Lower lobe of right lung (tissue), 2 donors: ENCODE measurements around the gene FBXO17. TPM values are rescaled to one million over a fixed set of nuclear protein-coding genes. Genes with fewer than 3 reads are reported as not detected.
"Not testable (repeated sequence)": the region's sequence is repeated elsewhere in the genome, so short reads cannot be mapped to it uniquely, and the experiment has no call there.

Experiments used
- ATAC-seq, 2 donors: fragments of 200-7000 bp; cut with Tn5 transposase; one replicate each; pipeline ENCODE4 v1.9.1; 2020 to 2022; ENCODE audit warnings: mild to moderate bottlenecking in 2 of 2, moderate library complexity in 2 of 2
- DNase-seq: peaks from one replicate; pipeline ENCODE4 v3.0.0-alpha.2; 2020
- H3K27ac ChIP-seq: fragments of 200-600 bp; one replicate; pipeline ENCODE4 v1.8.0; 2022
- H3K27me3 ChIP-seq: fragments of 200-600 bp; one replicate; pipeline ENCODE4 v1.8.0; 2022; ENCODE audit warnings: low read depth
- H3K36me3 ChIP-seq: fragments of 200-600 bp; one replicate; pipeline ENCODE4 v1.8.0; 2022; ENCODE audit warnings: mild to moderate bottlenecking
- H3K4me1 ChIP-seq: fragments of 200-600 bp; one replicate; pipeline ENCODE4 v1.8.0; 2022
- H3K4me3 ChIP-seq: fragments of 200-600 bp; one replicate; pipeline ENCODE4 v1.8.0; 2022; ENCODE audit warnings: mild to moderate bottlenecking
- H3K9me3 ChIP-seq: fragments of 200-600 bp; one replicate; pipeline ENCODE4 v1.8.0; 2022
- intact Hi-C: fragments of 100-400 bp; cut with DNase I; formaldehyde crosslinking; loops from one replicate; pipeline ENCODE4 v1.11.0; 2022
- total RNA-seq: library from RNA; stranded (reverse); fragmentation: NEBNext Ultra II Directional; extraction: Animal tissue kit (Norgen Biotek cat#: 25700); gene quantifications from one replicate; pipeline ENCODE4 v1.2.1, GENCODE V29; 2021
- TF ChIP-seq, protein P1 (sequence below): fragments of 200-600 bp; IDR thresholded peaks from one replicate; pipeline ENCODE4 v1.8.0; 2022; ENCODE audit warnings: antibody characterized with exemption, mild to moderate bottlenecking
- donor health status: DM: no; HTN: yes; CAD: no; lungs with severe emphysema.

The FBXO17 gene
- total RNA-seq, 1 donor from 2014 or later, result 10.5 TPM

DNA sequence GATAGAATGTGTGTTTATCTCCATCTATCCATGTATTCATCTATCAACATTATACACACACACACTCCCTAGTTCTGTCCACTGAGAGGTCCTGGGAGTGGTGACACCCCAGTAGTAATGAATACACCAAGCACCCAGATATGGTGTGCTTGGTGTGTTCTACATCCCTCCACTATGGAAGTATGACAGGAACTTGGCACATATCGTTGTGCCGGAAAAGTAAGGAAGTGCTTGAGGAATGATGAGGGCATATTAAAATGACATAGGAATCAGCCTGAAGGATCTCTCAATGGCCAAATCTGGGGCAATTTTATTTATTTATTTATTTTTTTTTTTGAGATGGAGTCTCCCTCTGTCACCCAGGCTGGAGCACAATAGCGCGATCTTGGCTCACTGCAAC lies 28.3 kb upstream of the FBXO17 start:
- intact Hi-C loops, result no loop called here
- ATAC-seq, result no peak
- H3K27me3 ChIP-seq, result no peaks in the 10 kb centered on the region
- no peak for DNase-seq
- TF ChIP-seq, protein P1, sequence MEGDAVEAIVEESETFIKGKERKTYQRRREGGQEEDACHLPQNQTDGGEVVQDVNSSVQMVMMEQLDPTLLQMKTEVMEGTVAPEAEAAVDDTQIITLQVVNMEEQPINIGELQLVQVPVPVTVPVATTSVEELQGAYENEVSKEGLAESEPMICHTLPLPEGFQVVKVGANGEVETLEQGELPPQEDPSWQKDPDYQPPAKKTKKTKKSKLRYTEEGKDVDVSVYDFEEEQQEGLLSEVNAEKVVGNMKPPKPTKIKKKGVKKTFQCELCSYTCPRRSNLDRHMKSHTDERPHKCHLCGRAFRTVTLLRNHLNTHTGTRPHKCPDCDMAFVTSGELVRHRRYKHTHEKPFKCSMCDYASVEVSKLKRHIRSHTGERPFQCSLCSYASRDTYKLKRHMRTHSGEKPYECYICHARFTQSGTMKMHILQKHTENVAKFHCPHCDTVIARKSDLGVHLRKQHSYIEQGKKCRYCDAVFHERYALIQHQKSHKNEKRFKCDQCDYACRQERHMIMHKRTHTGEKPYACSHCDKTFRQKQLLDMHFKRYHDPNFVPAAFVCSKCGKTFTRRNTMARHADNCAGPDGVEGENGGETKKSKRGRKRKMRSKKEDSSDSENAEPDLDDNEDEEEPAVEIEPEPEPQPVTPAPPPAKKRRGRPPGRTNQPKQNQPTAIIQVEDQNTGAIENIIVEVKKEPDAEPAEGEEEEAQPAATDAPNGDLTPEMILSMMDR, result no peak
- H3K36me3 ChIP-seq, result no peaks in the 10 kb centered on the region
- H3K4me1 ChIP-seq, result no peaks in the 10 kb centered on the region
- H3K4me3 ChIP-seq, result no peak overlapping the region
- H3K9me3 ChIP-seq, result no peaks in the 10 kb centered on the region
- no peak overlapping the region for H3K27ac ChIP-seq

GRCh38 chr19:39003188-39003587 lies 27.6 kb upstream of the FBXO17 start:
- ATAC-seq, result no peak
- intact Hi-C loops, result no loop called here

GRCh38 chr19:39001041-39001440 lies 25.5 kb upstream of the FBXO17 start:
- Histone ChIP-seq H3K27me3 (no peaks in the 10 kb centered on the region), H3K36me3 (no peaks in the 10 kb centered on the region), H3K4me3 (no peak overlapping the region), H3K9me3 (no peaks in the 10 kb centered on the region), H3K4me1 (no peaks in the 10 kb centered on the region), H3K27ac (no peak overlapping the region)
- TF ChIP-seq, protein P1, result no peak
- ATAC-seq (no peak), DNase-seq (no peak)
- intact Hi-C loops, result no loop called here

More at GRCh38 chr19:39003188-39003587, 27.6 kb upstream of the FBXO17 start:
- TF ChIP-seq, protein P1, result no peak
- no peak for DNase-seq
- H3K27me3 ChIP-seq, result no peaks in the 10 kb centered on the region
- no peak overlapping the region for H3K27ac ChIP-seq
- no peaks in the 10 kb centered on the region for H3K9me3 ChIP-seq
- no peaks in the 10 kb centered on the region for H3K36me3 ChIP-seq
- no peaks in the 10 kb centered on the region for H3K4me1 ChIP-seq
- no peak overlapping the region for H3K4me3 ChIP-seq

GRCh38 chr19:38997576-38997975 lies 22.0 kb upstream of the FBXO17 start:
- H3K4me1 ChIP-seq, DNase-seq, H3K27me3 ChIP-seq, H3K4me3 ChIP-seq, H3K9me3 ChIP-seq, ATAC-seq, H3K36me3 ChIP-seq, H3K27ac ChIP-seq, intact Hi-C loops: not testable (repeated sequence)

DNA sequence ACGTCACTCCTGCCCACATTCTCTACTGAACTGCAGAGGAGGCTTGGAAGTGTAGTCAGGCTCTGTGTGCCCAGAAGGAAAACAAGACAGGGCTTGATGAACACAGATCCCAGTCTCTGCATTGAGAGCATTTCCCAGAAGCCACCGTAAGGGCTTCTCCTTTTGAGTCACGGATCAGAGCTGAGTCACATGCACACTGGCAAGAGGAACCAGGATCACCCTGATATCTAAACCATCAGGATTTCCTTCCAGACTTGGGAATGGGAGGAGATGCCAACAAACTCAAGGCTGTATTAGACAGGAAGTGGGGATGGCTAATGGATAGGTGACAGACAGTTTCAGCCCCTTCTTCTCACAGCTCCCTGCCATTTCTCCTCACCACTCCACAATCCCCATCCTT lies 17.7 kb upstream of the FBXO17 start:
- DNase-seq, result no peak
- no peak overlapping the region for H3K4me3 ChIP-seq
- no peak overlapping the region for H3K27ac ChIP-seq
- intact Hi-C loops, result no loop called here
- no peaks in the 10 kb centered on the region for H3K4me1 ChIP-seq
- peaks cover 12% of the 10 kb centered on the region for H3K27me3 ChIP-seq
- ATAC-seq, result no peak
- no peaks in the 10 kb centered on the region for H3K36me3 ChIP-seq
- TF ChIP-seq, protein P1, result no peak
- no peaks in the 10 kb centered on the region for H3K9me3 ChIP-seq

GRCh38 chr19:38990949-38991697 lies 15.6 kb upstream of the FBXO17 start:
- DNase-seq, result peak; percentile 45
- Histone ChIP-seq H3K9me3 (no peaks in the 10 kb centered on the region), H3K4me3 (no peak overlapping the region), H3K36me3 (no peaks in the 10 kb centered on the region), H3K27me3 (peaks cover 12% of the 10 kb centered on the region), H3K27ac (no peak overlapping the region), H3K4me1 (no peaks in the 10 kb centered on the region)
- intact Hi-C loops, result no loop called here
- ATAC-seq, result no peak
- TF ChIP-seq, protein P1, result no peak

GRCh38 chr19:38989614-38990013 lies 14.1 kb upstream of the FBXO17 start:
- H3K36me3 ChIP-seq, ATAC-seq, H3K4me3 ChIP-seq, H3K4me1 ChIP-seq, H3K27ac ChIP-seq, DNase-seq, H3K9me3 ChIP-seq, intact Hi-C loops: not testable (repeated sequence)
- H3K27me3 ChIP-seq, result peaks cover 12% of the 10 kb centered on the region
